Stimulated activated CD8-positive, alpha-beta memory T cell treated with anti-CD3 and anti-CD28 coated beads, Interleukin-2, amount 100 ng/mL, for 1 hour (primary cell): ENCODE data around the gene PPIP5K1.
A peak's percentile ranks its signal among the peaks of the same experiment; 100 is the strongest.

Experiments used
- DNase-seq, 2 donors: peaks; one replicate each; pipeline ENCODE4 v3.0.0-alpha.2; 2020; ENCODE audit warnings: low read depth in 2 of 2

The PPIP5K1 gene

GRCh38 chr15:43517354-43518196 is 72.4 kb downstream of the PPIP5K1 start, which contains the start of gene MAP1A:
TSS of gene MAP1A (plus strand) at chr15:43517608. CDS start at chr15:43521474, 3,866 bp downstream.
- no peak for DNase-seq

DNA sequence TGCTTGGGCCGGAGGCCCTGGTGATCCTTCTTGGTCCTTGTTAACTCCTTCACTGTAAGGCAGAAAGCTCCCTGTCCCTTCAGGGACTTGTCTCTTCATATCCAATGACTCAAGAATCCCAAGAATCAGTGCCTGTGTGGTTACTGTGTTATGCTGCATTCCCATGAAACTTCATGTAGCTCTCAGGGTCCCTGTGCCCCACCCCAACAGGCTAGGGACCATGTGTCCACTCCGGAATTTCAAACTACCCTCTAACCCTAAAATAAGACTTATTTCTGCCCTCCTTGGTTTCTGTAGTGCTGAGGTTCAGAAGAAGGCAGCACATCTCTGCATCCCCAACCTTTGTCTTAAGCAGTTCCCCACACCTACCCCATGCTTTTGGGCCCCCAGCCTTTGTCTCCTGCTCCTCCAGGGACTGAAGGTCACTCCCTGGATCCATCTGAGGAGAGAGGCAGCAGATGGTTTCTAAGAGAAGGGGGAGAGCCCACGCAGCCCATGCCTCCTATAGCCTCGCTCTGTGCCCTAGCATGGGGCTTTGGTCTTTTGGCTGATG is 73.1 kb downstream of the PPIP5K1 start:
- DNase-seq, result no peak

- no peak for DNase-seq
Observed at GRCh38 chr15:43516185-43516584, 73.8 kb downstream of the PPIP5K1 start.

GRCh38 chr15:43515741-43516140 is 74.3 kb downstream of the PPIP5K1 start:
- no peak for DNase-seq

- DNase-seq, result no peak
Observed at GRCh38 chr15:43514241-43515057, 75.6 kb downstream of the PPIP5K1 start.

- DNase-seq, result no peak
Observed at GRCh38 chr15:43513550-43513949, 76.5 kb downstream of the PPIP5K1 start.

- DNase-seq, result no peak
Observed at GRCh38 chr15:43511012-43511885, 78.8 kb downstream of the PPIP5K1 start.

DNA sequence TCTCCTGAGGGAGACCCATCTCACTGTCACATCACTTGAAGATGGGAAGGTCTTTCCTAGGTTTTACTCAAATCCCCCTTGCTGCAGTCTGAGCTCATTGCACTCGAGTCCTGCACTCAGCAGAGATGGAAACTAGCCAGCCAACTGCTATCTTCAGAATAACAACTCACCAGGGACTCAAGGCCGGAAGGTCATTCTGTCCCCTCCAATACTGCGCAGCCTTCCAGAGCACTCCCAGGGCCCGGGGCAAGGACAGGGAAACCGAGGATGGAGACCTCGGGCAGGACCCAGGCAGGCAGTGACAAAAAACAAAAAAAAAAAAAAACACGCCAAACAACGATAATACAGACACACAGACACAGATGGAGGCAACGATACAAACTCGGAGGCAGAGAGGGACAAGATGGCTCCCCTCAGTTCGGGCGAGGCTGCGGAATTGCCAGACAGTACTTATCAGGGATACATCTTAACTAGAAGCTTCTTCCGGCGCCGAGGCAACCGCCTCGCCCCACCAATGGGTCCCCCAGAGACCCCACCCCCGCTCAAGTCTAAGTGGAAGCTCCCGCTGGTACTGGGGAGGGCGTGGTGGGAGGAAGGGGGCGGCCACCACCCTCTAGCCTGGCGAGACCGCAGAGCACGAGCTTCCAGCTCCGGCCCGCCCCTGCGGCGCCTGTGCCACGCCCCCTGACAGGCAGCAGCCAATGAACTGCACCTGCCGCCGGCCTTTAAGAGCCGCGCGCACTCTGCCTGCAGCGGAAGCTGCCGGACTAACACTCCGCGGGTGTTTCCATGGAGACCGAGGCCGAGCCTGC is 79.6 kb downstream of the PPIP5K1 start:
- peak; percentile 91 to 93 for DNase-seq

GRCh38 chr15:43509660-43510199 is 80.3 kb downstream of the PPIP5K1 start:
- DNase-seq, result no peak

- DNase-seq, result no peak
Observed at GRCh38 chr15:43508991-43509659, 80.9 kb downstream of the PPIP5K1 start.

DNA sequence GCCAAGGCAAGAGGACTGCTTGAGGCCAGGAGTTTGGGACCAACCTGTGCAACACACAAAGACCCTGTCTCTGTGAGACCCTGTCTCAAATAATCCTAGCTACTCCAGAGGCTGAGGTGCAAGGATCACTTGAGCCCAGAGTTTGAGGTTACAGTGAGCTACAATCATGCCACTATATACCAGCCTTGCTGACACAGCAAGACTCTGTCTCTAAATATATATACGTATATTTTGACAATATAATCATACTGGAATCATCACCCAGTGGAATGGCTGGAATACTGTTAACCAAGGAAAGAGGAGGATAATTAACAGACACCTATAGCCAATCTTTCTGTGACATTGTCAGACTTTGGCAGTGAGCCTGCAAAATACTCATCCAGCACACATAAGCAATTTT is 81.6 kb downstream of the PPIP5K1 start:
- no peak for DNase-seq

DNA sequence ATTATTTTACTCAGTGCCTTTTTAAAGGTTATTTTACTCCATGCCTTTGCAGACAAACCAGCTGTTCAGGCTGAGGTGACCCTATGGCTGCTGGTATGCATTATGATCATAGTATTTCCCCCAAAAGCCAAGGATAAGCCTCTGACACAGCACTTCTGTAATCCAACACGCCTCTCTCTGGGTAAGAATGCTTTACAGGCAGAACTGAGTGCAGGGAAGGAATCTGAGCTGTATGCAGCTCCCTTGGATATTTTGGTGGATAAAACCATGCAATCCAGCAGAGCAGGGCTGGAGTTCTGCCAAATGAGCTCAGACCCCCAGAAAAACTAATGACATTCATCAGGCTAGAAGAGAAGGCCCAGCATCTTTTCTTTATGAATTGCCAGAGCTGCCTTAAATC is 84.3 kb downstream of the PPIP5K1 start:
- DNase-seq, result no peak

GRCh38 chr15:43499635-43500034 is 90.4 kb downstream of the PPIP5K1 start:
- no peak for DNase-seq

DNA sequence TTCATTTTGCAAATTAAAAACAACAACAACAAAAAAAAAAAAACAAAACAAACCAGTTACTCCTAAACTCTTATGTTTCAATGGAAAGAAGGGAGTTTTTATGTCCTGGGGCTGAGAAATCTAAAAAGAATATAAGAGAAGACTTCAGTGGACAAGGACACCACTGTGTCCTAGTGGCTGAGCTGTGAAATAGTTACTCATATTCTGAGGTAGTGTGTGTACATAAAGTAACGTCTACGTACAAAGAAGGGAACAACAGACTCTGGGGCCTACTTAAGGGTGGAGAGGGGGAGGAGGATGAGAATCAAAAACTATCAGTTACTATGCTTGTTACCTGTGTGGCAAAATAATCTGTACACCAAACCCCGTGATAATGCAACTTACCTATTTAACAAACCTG is 91.0 kb downstream of the PPIP5K1 start:
- no peak for DNase-seq

GRCh38 chr15:43493703-43494472 is 96.1 kb downstream of the PPIP5K1 start:
- no peak for DNase-seq

DNA sequence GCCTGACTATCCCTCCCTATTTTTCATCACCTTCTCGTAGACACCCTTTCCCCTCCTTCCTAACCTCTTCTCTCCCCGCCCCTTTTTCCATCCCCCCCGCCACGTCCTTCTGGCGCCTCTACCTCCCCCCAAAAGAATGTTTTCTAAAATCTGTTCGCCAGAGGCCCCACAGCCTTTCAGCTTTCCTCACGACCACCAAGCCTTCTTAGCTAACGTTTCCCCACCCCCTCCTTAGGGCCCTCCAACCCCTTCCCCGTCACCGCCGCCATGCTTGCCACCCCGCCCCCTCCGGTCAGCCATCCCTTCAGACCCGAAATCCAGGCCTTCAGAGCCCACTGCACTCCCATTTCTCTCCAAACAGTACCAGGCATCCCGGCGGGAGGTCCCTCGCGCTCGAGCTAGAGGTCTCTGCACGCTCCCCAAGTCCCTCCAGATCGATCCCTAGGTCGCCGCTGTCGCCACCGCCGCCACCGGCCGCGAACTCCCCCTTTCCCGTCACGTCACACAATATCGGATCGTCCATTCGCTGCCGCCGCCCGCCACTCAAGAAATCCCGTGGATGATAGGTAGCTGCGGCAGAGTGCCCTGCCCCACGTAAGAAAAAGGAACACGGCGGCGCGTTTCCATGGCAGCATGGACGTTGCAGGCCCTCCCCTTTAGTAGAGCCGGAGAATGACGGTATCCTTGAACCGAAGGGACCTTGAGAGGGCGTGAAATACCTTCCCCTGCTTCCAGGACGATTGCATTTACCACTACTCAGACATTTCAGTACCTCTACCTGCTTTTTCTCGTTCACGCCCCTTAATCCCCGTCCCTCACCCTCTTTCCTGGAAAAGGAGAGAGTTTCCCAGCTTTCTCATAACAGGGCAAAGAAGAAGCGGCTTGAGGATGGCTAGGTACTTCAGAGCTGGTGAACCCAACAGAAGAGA is 97.1 kb downstream of the PPIP5K1 start, which contains the start of gene TP53BP1:
TP53BP1 (minus strand) TSS at position 484 of the 929 bp plus-strand sequence; CDS start at position 371, 113 bp downstream.
- peak; percentile 90 for DNase-seq

DNA sequence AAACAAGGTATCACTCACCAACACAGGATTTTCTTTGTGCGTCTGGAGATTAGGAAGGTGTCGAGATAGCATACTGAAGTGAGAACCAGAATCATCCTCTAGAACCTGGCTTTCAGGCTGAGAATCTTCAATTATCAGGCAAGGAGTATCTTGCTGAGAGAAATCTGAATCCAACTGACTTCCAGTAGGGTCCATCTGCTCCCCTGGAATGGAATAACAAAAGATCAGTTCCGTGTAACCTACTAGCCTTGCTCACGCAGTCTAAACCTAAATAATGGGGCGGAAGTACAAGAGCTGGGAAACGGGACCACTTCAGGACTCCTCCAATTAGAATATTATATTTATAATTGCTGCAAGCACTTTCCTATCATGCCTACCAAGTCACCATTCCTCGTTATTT is 97.7 kb downstream of the PPIP5K1 start:
- DNase-seq, result no peak

- DNase-seq, result no peak
Observed at GRCh38 chr15:43489191-43489590, 100.8 kb downstream of the PPIP5K1 start.
